ENCODE data around the gene PCCB. TPM values are rescaled to one million over a fixed set of nuclear protein-coding genes. Genes with fewer than 3 reads are reported as not detected.
"Not testable (repeated sequence)": the region's sequence is repeated elsewhere in the genome, so short reads cannot be mapped to it uniquely, and the experiment has no call there.

Gene PCCB
- total RNA-seq, 2 experiments from 2014 or later = 24.7 to 26.9 TPM

DNA sequence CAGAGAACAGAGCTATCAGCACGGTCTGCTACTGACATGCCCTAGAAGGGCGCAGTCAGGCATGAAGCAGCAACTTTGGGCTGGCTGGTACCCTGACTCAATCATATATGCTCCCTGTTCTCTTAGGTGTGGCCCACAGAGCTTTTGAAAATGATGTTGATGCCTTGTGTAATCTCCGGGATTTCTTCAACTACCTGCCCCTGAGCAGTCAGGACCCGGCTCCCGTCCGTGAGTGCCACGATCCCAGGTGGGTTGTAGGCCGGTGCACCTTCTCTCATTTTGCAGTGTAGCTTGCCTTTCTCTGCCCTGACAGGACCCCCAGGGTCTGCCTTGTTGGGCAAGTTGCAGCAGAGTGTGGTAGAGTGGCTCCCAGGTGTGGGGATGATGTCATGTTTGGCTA lies 47.7 kb downstream of the PCCB start:
- CTCF ChIA-PET = no interaction called here
- POLR2A ChIA-PET = no interaction called here

GRCh38 chr3:136300444-136300843 lies 50.3 kb downstream of the PCCB start:
- ChIA-PET CTCF (no interaction called here), POLR2A (no interaction called here)
- no peaks in the 10 kb centered on the region for H3K9me3 Mint-ChIP-seq

More for the DNA sequence above, 47.7 kb downstream of the PCCB start:
- DNase-seq = no peak
- no peaks in the 10 kb centered on the region for H3K9me3 Mint-ChIP-seq
- H3K4me3 Mint-ChIP-seq = no peak overlapping the region
- no peaks in the 10 kb centered on the region for H3K27me3 Mint-ChIP-seq
- H3K4me1 Mint-ChIP-seq = no peaks in the 10 kb centered on the region
- peaks cover 17% of the 10 kb centered on the region for H3K36me3 Mint-ChIP-seq (ENCODE audit: low read depth)
- no peak overlapping the region for H3K27ac Mint-ChIP-seq

DNA sequence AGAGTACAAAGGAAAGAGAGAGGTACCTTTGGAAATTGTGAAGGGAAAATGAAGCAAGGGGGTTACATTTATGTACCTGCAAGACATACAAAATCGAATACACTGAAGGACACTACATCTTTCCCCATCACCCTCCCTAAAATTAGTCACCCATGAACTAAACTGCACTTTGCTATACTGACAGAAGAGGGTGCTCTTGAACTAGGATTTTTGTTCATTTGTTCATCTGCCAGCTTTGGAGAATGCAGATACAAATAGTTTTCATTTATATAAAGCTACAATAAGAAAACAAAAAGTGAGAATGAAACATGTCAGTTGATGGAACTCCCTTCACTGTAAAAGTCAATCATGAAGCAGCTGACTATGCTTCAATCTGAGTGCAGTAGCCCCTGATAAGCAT lies 55.7 kb downstream of the PCCB start:
- Mint-ChIP-seq H3K36me3 (ENCODE audit: low read depth) (peaks cover 7% of the 10 kb centered on the region), H3K4me3 (no peak overlapping the region), H3K27me3 (no peaks in the 10 kb centered on the region), H3K4me1 (no peaks in the 10 kb centered on the region), H3K9me3 (no peaks in the 10 kb centered on the region), H3K27ac (no peak overlapping the region)
- DNase-seq = no peak
- CTCF ChIA-PET = interaction anchor here (0.8 to 3.8 kb wide), 8 partner anchors 28 to 710 kb away, joined by 3 to 22 read pairs (median 6); partner anchors contain the start of gene STAG1
- POLR2A ChIA-PET = interaction anchor here (1.5 kb wide), 1 partner anchor 447 kb away, joined by 6 read pairs; the partner anchor contains the start of gene STAG1

More at GRCh38 chr3:136300444-136300843, 50.3 kb downstream of the PCCB start:
- Mint-ChIP-seq H3K4me3 (no peak overlapping the region), H3K27me3 (no peaks in the 10 kb centered on the region), H3K36me3 (ENCODE audit: low read depth) (peaks cover 12% of the 10 kb centered on the region), H3K4me1 (no peaks in the 10 kb centered on the region), H3K27ac (no peak overlapping the region)
- no peak for DNase-seq

DNA sequence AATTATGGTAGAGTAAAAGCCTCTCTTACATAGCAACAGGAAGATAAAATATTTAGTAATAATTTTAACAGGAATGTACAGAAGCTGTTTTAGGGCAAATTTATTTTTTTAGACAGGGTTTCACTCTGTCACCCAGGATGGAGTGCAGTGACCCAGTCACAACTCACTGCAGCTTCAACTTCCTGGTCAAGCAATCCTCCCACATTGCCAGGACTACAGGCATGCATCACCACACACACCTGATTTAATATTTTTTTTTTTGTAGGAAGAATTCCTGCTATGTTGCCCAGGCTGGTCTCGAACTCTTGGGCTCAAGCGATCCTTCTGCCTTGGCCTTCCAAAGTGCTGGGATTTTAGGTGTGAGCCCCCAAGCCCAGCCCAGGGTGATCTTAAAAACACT lies 61.1 kb downstream of the PCCB start:
- POLR2A ChIA-PET = no interaction called here
- H3K36me3 Mint-ChIP-seq (ENCODE audit: low read depth) = peaks cover 13% of the 10 kb centered on the region
- H3K4me3 Mint-ChIP-seq = no peak overlapping the region
- H3K27ac Mint-ChIP-seq = no peak overlapping the region
- no peaks in the 10 kb centered on the region for H3K9me3 Mint-ChIP-seq
- H3K27me3 Mint-ChIP-seq = no peaks in the 10 kb centered on the region
- CTCF ChIA-PET = no interaction called here
- no peak for DNase-seq
- no peaks in the 10 kb centered on the region for H3K4me1 Mint-ChIP-seq

DNA sequence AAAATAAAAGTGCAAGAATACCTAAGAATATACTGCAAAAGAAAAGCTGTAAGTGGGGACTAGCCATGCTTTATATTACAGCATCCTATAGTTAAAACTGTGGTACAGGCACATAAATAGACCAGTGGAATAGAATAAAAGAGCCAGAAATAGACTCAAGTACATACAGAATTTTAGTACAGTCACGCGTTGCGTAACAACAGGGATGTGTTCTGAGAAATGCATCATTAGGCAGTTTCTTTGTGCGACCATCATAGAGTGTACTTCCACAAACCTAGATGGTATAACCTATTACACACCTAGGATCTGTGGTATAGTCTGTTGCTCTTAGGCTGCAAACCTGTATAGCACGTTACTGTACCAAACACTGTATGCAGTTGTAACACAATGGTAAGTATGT lies 61.8 kb downstream of the PCCB start:
- H3K27ac Mint-ChIP-seq = no peak overlapping the region
- H3K27me3 Mint-ChIP-seq = no peaks in the 10 kb centered on the region
- no peaks in the 10 kb centered on the region for H3K4me1 Mint-ChIP-seq
- peaks cover 2% of the 10 kb centered on the region for H3K9me3 Mint-ChIP-seq
- ChIA-PET CTCF (no interaction called here), POLR2A (no interaction called here)
- no peak overlapping the region for H3K4me3 Mint-ChIP-seq
- peaks cover 17% of the 10 kb centered on the region for H3K36me3 Mint-ChIP-seq (ENCODE audit: low read depth)
- no peak for DNase-seq

DNA sequence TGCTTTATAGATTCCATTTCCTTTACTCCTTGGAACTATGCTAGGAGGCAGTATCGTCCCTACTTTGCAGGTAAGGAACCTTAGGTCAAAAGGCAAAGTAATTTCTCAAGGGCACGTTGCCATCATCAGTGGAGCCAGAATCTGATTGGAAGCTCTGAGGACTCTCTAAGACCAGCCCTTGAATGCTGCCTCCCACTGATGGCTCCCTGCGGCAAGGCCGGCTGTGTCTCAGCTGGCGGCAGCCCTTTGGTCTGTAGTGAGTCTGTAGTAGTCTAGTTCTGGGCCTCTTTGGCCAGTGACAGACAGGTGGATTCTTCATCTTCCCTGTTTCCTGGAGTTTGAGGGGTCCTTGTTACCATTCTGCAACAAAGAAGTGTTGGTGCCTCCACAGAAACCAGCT lies 76.2 kb downstream of the PCCB start:
- Mint-ChIP-seq H3K4me1 (no peaks in the 10 kb centered on the region), H3K36me3 (ENCODE audit: low read depth) (peaks cover 62% of the 10 kb centered on the region), H3K9me3 (peaks cover 18% of the 10 kb centered on the region), H3K27ac (no peak overlapping the region), H3K4me3 (no peak overlapping the region), H3K27me3 (no peaks in the 10 kb centered on the region)
- CTCF ChIA-PET = no interaction called here
- POLR2A ChIA-PET = no interaction called here
- DNase-seq = no peak

GRCh38 chr3:136327671-136328070 lies 77.5 kb downstream of the PCCB start:
- H3K4me3 Mint-ChIP-seq = no peak overlapping the region
- no peaks in the 10 kb centered on the region for H3K4me1 Mint-ChIP-seq
- CTCF ChIA-PET = interaction anchor here (1.4 kb wide), 1 partner anchor 10 kb away, joined by 3 read pairs; no protein-coding TSS in a partner anchor
- POLR2A ChIA-PET = interaction anchor here (1.4 kb wide), 1 partner anchor 16 kb away, joined by 3 read pairs; no protein-coding TSS in a partner anchor
- peaks cover 51% of the 10 kb centered on the region for H3K36me3 Mint-ChIP-seq (ENCODE audit: low read depth)
- no peaks in the 10 kb centered on the region for H3K27me3 Mint-ChIP-seq
- no peak overlapping the region for H3K27ac Mint-ChIP-seq
- H3K9me3 Mint-ChIP-seq = peaks cover 8% of the 10 kb centered on the region
- DNase-seq = no peak

DNA sequence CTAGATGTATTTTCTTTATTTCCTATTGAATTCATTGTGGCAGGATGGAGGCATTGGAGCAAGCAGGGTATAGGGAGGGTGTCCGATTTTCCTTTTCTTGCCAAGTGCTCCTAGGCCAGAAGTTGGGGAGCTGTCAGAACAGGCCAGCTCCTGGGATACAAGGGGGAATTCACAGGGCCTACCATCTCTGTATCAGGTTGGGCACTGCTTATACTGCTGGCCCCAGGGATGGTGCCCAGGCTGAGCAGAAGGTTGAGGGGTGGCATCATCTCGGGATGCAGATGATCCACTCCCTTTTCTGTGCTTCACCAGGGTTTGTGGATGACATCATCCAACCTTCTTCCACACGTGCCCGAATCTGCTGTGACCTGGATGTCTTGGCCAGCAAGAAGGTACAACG lies 79.5 kb downstream of the PCCB start:
- CTCF ChIA-PET = no interaction called here
- peaks cover 50% of the 10 kb centered on the region for H3K36me3 Mint-ChIP-seq (ENCODE audit: low read depth)

DNA sequence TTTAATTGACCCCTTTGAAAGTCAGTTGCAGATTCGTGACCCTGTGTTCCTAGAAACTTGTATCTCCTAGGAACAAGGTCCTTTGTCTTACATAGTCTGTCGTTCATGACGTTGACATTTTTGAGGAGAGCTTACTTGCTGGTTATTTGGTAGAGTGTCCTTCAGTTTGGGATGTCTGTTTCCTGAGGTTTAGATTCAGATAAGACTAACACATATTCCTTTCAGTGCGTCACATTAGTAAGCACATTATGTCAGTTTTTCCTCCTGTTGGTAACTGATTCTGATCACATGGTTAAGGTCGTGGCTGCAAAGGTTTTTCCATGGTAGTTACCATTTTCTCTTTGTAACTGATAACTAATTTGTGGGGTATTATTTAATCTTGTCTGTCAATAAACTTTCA lies 80.8 kb downstream of the PCCB start:
- no peaks in the 10 kb centered on the region for H3K27me3 Mint-ChIP-seq
- ChIA-PET CTCF (interaction anchor here (0.6 kb wide), 1 partner anchor 134 kb away, joined by 3 read pairs; no protein-coding TSS in a partner anchor), POLR2A (no interaction called here)
- no peak overlapping the region for H3K4me3 Mint-ChIP-seq
- no peaks in the 10 kb centered on the region for H3K9me3 Mint-ChIP-seq
- H3K4me1 Mint-ChIP-seq = no peaks in the 10 kb centered on the region
- no peak overlapping the region for H3K27ac Mint-ChIP-seq
- no peak for DNase-seq
- peaks cover 52% of the 10 kb centered on the region for H3K36me3 Mint-ChIP-seq (ENCODE audit: low read depth)

More for the DNA sequence above, 79.5 kb downstream of the PCCB start:
- no peaks in the 10 kb centered on the region for H3K27me3 Mint-ChIP-seq
- H3K4me3 Mint-ChIP-seq = no peak overlapping the region
- POLR2A ChIA-PET = no interaction called here
- peaks cover under 1% of the 10 kb centered on the region for H3K9me3 Mint-ChIP-seq
- no peaks in the 10 kb centered on the region for H3K4me1 Mint-ChIP-seq
- DNase-seq = no peak
- no peak overlapping the region for H3K27ac Mint-ChIP-seq

- no peak overlapping the region for H3K4me3 Mint-ChIP-seq
- H3K27ac Mint-ChIP-seq = no peak overlapping the region
- ChIA-PET CTCF (no interaction called here), POLR2A (no interaction called here)
- no peaks in the 10 kb centered on the region for H3K4me1 Mint-ChIP-seq
- no peak for DNase-seq
- no peaks in the 10 kb centered on the region for H3K9me3 Mint-ChIP-seq
- no peaks in the 10 kb centered on the region for H3K27me3 Mint-ChIP-seq
- H3K36me3 Mint-ChIP-seq (ENCODE audit: low read depth) = peaks cover 41% of the 10 kb centered on the region
Measured at GRCh38 chr3:136332302-136332701, 82.2 kb downstream of the PCCB start.

DNA sequence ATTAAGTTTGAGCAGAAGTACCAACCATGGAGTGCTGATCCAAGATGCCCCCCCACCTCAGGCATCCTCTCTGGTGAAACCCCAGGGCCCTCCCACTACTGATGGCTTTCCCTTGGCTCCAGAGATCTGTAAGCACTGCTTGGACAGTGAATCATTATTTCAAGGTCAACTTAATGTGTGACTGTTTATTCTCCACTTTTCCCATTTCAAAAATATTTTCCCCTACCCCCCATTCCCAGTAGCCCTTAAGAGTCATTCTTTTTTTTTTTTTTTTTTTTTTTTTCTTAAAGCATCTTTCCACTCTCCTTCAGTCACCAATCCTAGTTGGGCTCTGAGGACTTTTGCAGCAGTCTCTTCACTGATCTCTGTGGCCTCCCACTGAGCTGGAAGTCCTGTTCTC lies 82.6 kb downstream of the PCCB start:
- CTCF ChIA-PET = interaction anchor here (0.6 to 1.6 kb wide), 5 partner anchors 10 to 262 kb away, joined by 3 to 4 read pairs (median 3); no protein-coding TSS in a partner anchor
- Mint-ChIP-seq H3K27me3 (no peaks in the 10 kb centered on the region), H3K9me3 (no peaks in the 10 kb centered on the region), H3K27ac (no peak overlapping the region), H3K36me3 (ENCODE audit: low read depth) (peaks cover 42% of the 10 kb centered on the region), H3K4me3 (no peak overlapping the region), H3K4me1 (no peaks in the 10 kb centered on the region)
- POLR2A ChIA-PET = no interaction called here
- no peak for DNase-seq

- Mint-ChIP-seq H3K9me3 (no peaks in the 10 kb centered on the region), H3K4me3 (no peak overlapping the region), H3K27ac (no peak overlapping the region), H3K4me1 (no peaks in the 10 kb centered on the region), H3K27me3 (no peaks in the 10 kb centered on the region), H3K36me3 (ENCODE audit: low read depth) (peaks cover 43% of the 10 kb centered on the region)
- POLR2A ChIA-PET = no interaction called here
- CTCF ChIA-PET = interaction anchor here (1.4 to 1.6 kb wide), 2 partner anchors 17 to 28 kb away, joined by 3 to 4 read pairs; no protein-coding TSS in a partner anchor
- DNase-seq = no peak
Measured at GRCh38 chr3:136334209-136334608, 84.1 kb downstream of the PCCB start.

- DNase-seq, H3K27me3 Mint-ChIP-seq, H3K4me1 Mint-ChIP-seq, CTCF ChIA-PET, H3K27ac Mint-ChIP-seq, H3K9me3 Mint-ChIP-seq, H3K4me3 Mint-ChIP-seq, POLR2A ChIA-PET: not testable (repeated sequence)
- peaks cover 42% of the 10 kb centered on the region for H3K36me3 Mint-ChIP-seq (ENCODE audit: low read depth)
Measured at GRCh38 chr3:136334726-136335125, 84.6 kb downstream of the PCCB start.

- Mint-ChIP-seq H3K4me3 (no peak overlapping the region), H3K27me3 (no peaks in the 10 kb centered on the region), H3K4me1 (no peaks in the 10 kb centered on the region), H3K27ac (no peak overlapping the region), H3K9me3 (no peaks in the 10 kb centered on the region), H3K36me3 (ENCODE audit: low read depth) (peaks cover 56% of the 10 kb centered on the region)
- ChIA-PET CTCF (interaction anchor here (1.2 kb wide), 1 partner anchor 416 kb away, joined by 3 read pairs; the partner anchor contains the start of gene STAG1), POLR2A (no interaction called here)
- DNase-seq = no peak
Measured at GRCh38 chr3:136336329-136337100, 86.4 kb downstream of the PCCB start.

Measured in activated CD4-positive, alpha-beta memory T cell treated with anti-CD3 and anti-CD28 coated beads, Interleukin-2, amount 10 ng/mL, durations not matched to agents 7 days and 5 days (primary cell).